A549 (cell line): Measurements from ENCODE around the gene DNAJB4. TPM values are rescaled to one million over a fixed set of nuclear protein-coding genes. Genes with fewer than 3 reads are reported as not detected.
A peak's percentile ranks its signal among the peaks of the same experiment; 100 is the strongest.

Experiments used
- ATAC-seq, 2 experiments: fragments of 200-7000 bp in 1 of 2; fragments of >200 bp in 1 of 2; cut with Nextera tagmentation in 1 of 2; cut with Tn5 transposase in 1 of 2; 3 replicates each; pipeline versions ENCODE4 v1.8.0 to v1.9.1; 2018 to 2020; ENCODE audit warnings: mild to moderate bottlenecking in 1 of 2, moderate library complexity in 1 of 2
- CTCF ChIA-PET: fragments of 300-600 bp; sonication (Branson Sonifier 250); formaldehyde crosslinking; extraction: SDS; loops from one replicate; lab custom pipeline; 2021; ENCODE audit warnings: antibody characterized with exemption, inconsistent platforms; lab: Yijun Ruan, JAX
- POLR2A ChIA-PET: fragments of 350-600 bp; formaldehyde crosslinking; extraction: SDS; loops from one replicate; lab custom pipeline; 2021; ENCODE audit warnings: antibody characterized with exemption, inconsistent platforms; lab: Yijun Ruan, JAX
- DNase-seq, 2 experiments: peaks; one replicate each; pipeline versions ENCODE4 v3.0.0 to v3.0.0-alpha.2; 2011 to 2016; ENCODE audit warnings: low read depth in 1 of 2, low spot score in 1 of 2
- FAIRE-seq: peaks from 2 replicates; lab custom pipeline; 2011; peaks lifted over from hg19 to GRCh38; lab: Jason Lieb, UNC
- H3K27ac ChIP-seq, 2 experiments: fragments of >200 bp; sonication (Bioruptor Twin); formaldehyde crosslinking; 3 replicates each; pipeline ENCODE4 v1.5.1; 2016 to 2017
- H3K4me1 ChIP-seq: fragments of >200 bp; sonication (Bioruptor Twin); formaldehyde crosslinking; 3 replicates; pipeline ENCODE4 v1.6.1; 2016
- H3K4me2 ChIP-seq: fragments of >200 bp; sonication (Bioruptor Twin); formaldehyde crosslinking; 3 replicates; pipeline ENCODE4 v1.6.1; 2016
- H3K4me3 ChIP-seq: fragments of >200 bp; sonication (Bioruptor Twin); formaldehyde crosslinking; 3 replicates; pipeline ENCODE4 v1.5.1; 2016
- H3K9me3 ChIP-seq: fragments of >200 bp; sonication (Bioruptor Twin); formaldehyde crosslinking; 3 replicates; pipeline ENCODE4 v1.6.1; 2016
- BHLHE40 ChIP-seq: IDR thresholded peaks from 2 replicates; pipeline ENCODE4 v1.6.1; 2012; ENCODE audit warnings: low read depth, low read length, inconsistent platforms
- CBX8 ChIP-seq: fragments of 200-600 bp; sonication (generic); IDR thresholded peaks from 2 replicates; pipeline ENCODE4 v1.6.1; 2016
- CEBPB ChIP-seq, 2 experiments: fragments of >200 bp in 1 of 2; sonication (Bioruptor Twin) in 1 of 2; formaldehyde crosslinking in 1 of 2; IDR thresholded peaks; 2 replicates each; pipeline ENCODE4 v1.6.1; 2012 to 2016
- CHD2 ChIP-seq: fragments of 150-350 bp; IDR thresholded peaks from 2 replicates; pipeline ENCODE4 v1.6.1; 2014; ENCODE audit warnings: low read length; ENCODE audit not compliant: partially characterized antibody
- E2F6 ChIP-seq: IDR thresholded peaks from 2 replicates; pipeline ENCODE4 v1.6.1; 2012; ENCODE audit warnings: low read depth, borderline replicate concordance
- EHMT2 ChIP-seq: fragments of 200-600 bp; sonication (generic); IDR thresholded peaks from 2 replicates; pipeline ENCODE4 v1.6.1; 2016; ENCODE audit warnings: antibody characterized with exemption, low read depth, mild to moderate bottlenecking, moderate library complexity
- FOXS1 ChIP-seq: fragments of 250-450 bp; sonication (Bioruptor Pico); IDR thresholded peaks from 2 replicates; pipeline ENCODE4 v1.5.0; 2020; ENCODE audit warnings: mild to moderate bottlenecking, moderate library complexity
- HES2 ChIP-seq: fragments of >200 bp; sonication (Bioruptor Twin); formaldehyde crosslinking; IDR thresholded peaks from 2 replicates; pipeline ENCODE4 v1.6.1; 2016
- HEYL ChIP-seq: fragments of 250-450 bp; sonication (Bioruptor Pico); IDR thresholded peaks from 2 replicates; pipeline ENCODE4 v1.8.0; 2021; ENCODE audit warnings: mild to moderate bottlenecking, moderate library complexity
- HOXA7 ChIP-seq: fragments of 250-450 bp; sonication (Bioruptor Pico); IDR thresholded peaks from 2 replicates; pipeline ENCODE4 v1.5.0; 2020; ENCODE audit warnings: mild to moderate bottlenecking, moderate library complexity
- HOXB5 ChIP-seq: fragments of 250-450 bp; sonication (Bioruptor Pico); IDR thresholded peaks from 2 replicates; pipeline ENCODE4 v1.5.0; 2020; ENCODE audit warnings: mild to moderate bottlenecking, moderate library complexity
- JUN ChIP-seq, 2 experiments: fragments of >200 bp; sonication (Bioruptor Twin); formaldehyde crosslinking; IDR thresholded peaks; 2 replicates in 1 of 2; 3 replicates in 1 of 2; pipeline ENCODE4 v1.6.1; 2016 to 2017
- KDM1A ChIP-seq: fragments of 200-600 bp; sonication (generic); IDR thresholded peaks from 2 replicates; pipeline ENCODE4 v1.6.1; 2016; ENCODE audit warnings: low read depth, mild to moderate bottlenecking
- MAFK ChIP-seq: fragments of 450-650 bp; IDR thresholded peaks from 2 replicates; pipeline ENCODE4 v1.6.1; 2014; ENCODE audit not compliant: partially characterized antibody
- NFE2L2 ChIP-seq: fragments of 150-350 bp; conservative IDR thresholded peaks from 2 replicates; pipeline ENCODE4 v1.6.1; 2014; ENCODE audit warnings: low read length
- NR3C1 ChIP-seq: fragments of >200 bp; sonication (Bioruptor Twin); formaldehyde crosslinking; IDR thresholded peaks from 3 replicates; pipeline ENCODE4 v1.6.1; 2017
- RARB ChIP-seq: fragments of 250-450 bp; sonication (Bioruptor Pico); IDR thresholded peaks from 2 replicates; pipeline ENCODE4 v1.8.0; 2021; ENCODE audit warnings: mild to moderate bottlenecking, moderate library complexity
- RFX5 ChIP-seq: fragments of 450-650 bp; IDR thresholded peaks from 2 replicates; pipeline ENCODE4 v1.7.1; 2014; ENCODE audit warnings: antibody characterized with exemption, mild to moderate bottlenecking, moderate library complexity
- RNF2 ChIP-seq: fragments of 200-600 bp; sonication (generic); IDR thresholded peaks from 2 replicates; pipeline ENCODE4 v1.6.1; 2016; ENCODE audit warnings: low read depth, mild to moderate bottlenecking, antibody characterized with exemption, moderate library complexity, borderline replicate concordance
- SREBF2 ChIP-seq: fragments of 450-650 bp; IDR thresholded peaks from 2 replicates; pipeline ENCODE4 v1.6.1; 2014; ENCODE audit warnings: mild to moderate bottlenecking, moderate library complexity
- TP53 ChIP-seq: fragments of 250-450 bp; sonication (Bioruptor Pico); IDR thresholded peaks from 2 replicates; pipeline ENCODE4 v1.5.0; 2021; ENCODE audit warnings: mild to moderate bottlenecking, moderate library complexity
- USF2 ChIP-seq: fragments of 450-650 bp; IDR thresholded peaks from 2 replicates; pipeline ENCODE4 v1.6.1; 2014; ENCODE audit warnings: antibody characterized with exemption
- WGBS: methylation state at CpG from one replicate; pipeline ENCODE4 v1.1.6; 2017; ENCODE audit errors: missing lambda C conversion rate; 5-methylcytosine and 5-hydroxymethylcytosine counted together
- polyA plus RNA-seq, 4 experiments: library from polyadenylated mRNA; depleted of rRNA in 3 of 4; stranded (reverse); fragments of >200 nt; fragmentation: RNase III in 1 of 4; extraction: RNeasy Plus Mini Kit Qiagen cat#74134 plus additional on column Dnase treatment in 1 of 4; gene quantifications; 2 replicates in 3 of 4; 3 replicates in 1 of 4; pipeline ENCODE4 v1.2.3, GENCODE V29; 2011 to 2017
- TF ChIP-seq, protein P1 (sequence below): fragments of 250-450 bp; sonication (Bioruptor Pico); IDR thresholded peaks from 2 replicates; pipeline ENCODE4 v1.5.0; 2020; ENCODE audit warnings: low read depth, mild to moderate bottlenecking, moderate library complexity
- TF ChIP-seq, protein P2 (sequence below): fragments of 150-350 bp; IDR thresholded peaks from 2 replicates; pipeline ENCODE4 v1.6.1; 2014; ENCODE audit warnings: low read depth, mild to moderate bottlenecking, low read length
- TF ChIP-seq, protein P3 (sequence below): fragments of 200-600 bp; sonication (generic); IDR thresholded peaks from 2 replicates; pipeline ENCODE4 v1.6.1; 2016; ENCODE audit warnings: antibody characterized with exemption, mild to moderate bottlenecking, moderate library complexity

The DNAJB4 gene
- polyA plus RNA-seq, 2 of the 4 experiments (the other 2 are of a cell fraction): 30.0 to 48.8 TPM

GRCh38 chr1:78033797-78034172 is 29.0 kb downstream of the DNAJB4 start:
- POLR2A ChIA-PET: interaction anchor here (1.5 kb wide), 1 partner anchor 29 kb away, joined by 3 read pairs; the partner anchor contains the start of gene DNAJB4
- Histone ChIP-seq H3K4me2 (no peak overlapping the region), H3K4me3 (no peak overlapping the region), H3K9me3 (no peaks in the 10 kb centered on the region), H3K4me1 (peaks cover 10% of the 10 kb centered on the region; the same call in 1 of the 3 replicates), H3K27ac (no peak overlapping the region)
- no peak for DNase-seq
- TF ChIP-seq E2F6: no peak
- no peak for TF ChIP-seq RARB (CRISPR knock-in tag)
- no peak for TF ChIP-seq NFE2L2
- no peak for TF ChIP-seq EHMT2
- no peak for TF ChIP-seq HOXB5 (CRISPR knock-in tag)
- TF ChIP-seq KDM1A: no peak
- TF ChIP-seq, protein P1, sequence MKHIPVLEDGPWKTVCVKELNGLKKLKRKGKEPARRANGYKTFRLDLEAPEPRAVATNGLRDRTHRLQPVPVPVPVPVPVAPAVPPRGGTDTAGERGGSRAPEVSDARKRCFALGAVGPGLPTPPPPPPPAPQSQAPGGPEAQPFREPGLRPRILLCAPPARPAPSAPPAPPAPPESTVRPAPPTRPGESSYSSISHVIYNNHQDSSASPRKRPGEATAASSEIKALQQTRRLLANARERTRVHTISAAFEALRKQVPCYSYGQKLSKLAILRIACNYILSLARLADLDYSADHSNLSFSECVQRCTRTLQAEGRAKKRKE (CRISPR knock-in tag): no peak
- no peak for TF ChIP-seq RFX5
- no peak for FAIRE-seq
- ATAC-seq: no peak
- CTCF ChIA-PET: no interaction called here
- WGBS: 69% methylated on average over 3 of the region's 3 CpGs

GRCh38 chr1:78035121-78035520 is 30.4 kb downstream of the DNAJB4 start:
- Histone ChIP-seq H3K9me3 (no peaks in the 10 kb centered on the region), H3K4me3 (no peak overlapping the region), H3K4me2 (no peak overlapping the region), H3K4me1 (peaks cover 11% of the 10 kb centered on the region; the same call in 1 of the 3 replicates), H3K27ac (no peak overlapping the region)
- TF ChIP-seq CEBPB (IDR thresholded peaks at IDR 0.05) (0 out of 4 replicates have a peak, but pooled peaks of 1 of the 2 experiments have one; percentile 22), HES2 (no peak)
- CTCF ChIA-PET: no interaction called here
- DNase-seq (no peak), ATAC-seq (no peak), FAIRE-seq (no peak)
- POLR2A ChIA-PET: no interaction called here
- WGBS: 81% methylated on average over 2 of the region's 2 CpGs

GRCh38 chr1:78036450-78036849 is 31.7 kb downstream of the DNAJB4 start:
- ATAC-seq: no peak
- TF ChIP-seq HEYL (CRISPR knock-in tag) (no peak), HOXA7 (CRISPR knock-in tag) (no peak), MAFK (no peak), JUN (IDR thresholded peaks at IDR 0.05) (no peak), E2F6 (no peak), TP53 (CRISPR knock-in tag) (no peak), USF2 (no peak), SREBF2 (no peak), RNF2 (no peak), NR3C1 (no peak), BHLHE40 (no peak), CHD2 (no peak), CBX8 (no peak), RARB (CRISPR knock-in tag) (no peak), FOXS1 (CRISPR knock-in tag) (no peak)
- TF ChIP-seq, protein P2, sequence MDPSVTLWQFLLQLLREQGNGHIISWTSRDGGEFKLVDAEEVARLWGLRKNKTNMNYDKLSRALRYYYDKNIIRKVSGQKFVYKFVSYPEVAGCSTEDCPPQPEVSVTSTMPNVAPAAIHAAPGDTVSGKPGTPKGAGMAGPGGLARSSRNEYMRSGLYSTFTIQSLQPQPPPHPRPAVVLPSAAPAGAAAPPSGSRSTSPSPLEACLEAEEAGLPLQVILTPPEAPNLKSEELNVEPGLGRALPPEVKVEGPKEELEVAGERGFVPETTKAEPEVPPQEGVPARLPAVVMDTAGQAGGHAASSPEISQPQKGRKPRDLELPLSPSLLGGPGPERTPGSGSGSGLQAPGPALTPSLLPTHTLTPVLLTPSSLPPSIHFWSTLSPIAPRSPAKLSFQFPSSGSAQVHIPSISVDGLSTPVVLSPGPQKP: no peak
- TF ChIP-seq, protein P3, sequence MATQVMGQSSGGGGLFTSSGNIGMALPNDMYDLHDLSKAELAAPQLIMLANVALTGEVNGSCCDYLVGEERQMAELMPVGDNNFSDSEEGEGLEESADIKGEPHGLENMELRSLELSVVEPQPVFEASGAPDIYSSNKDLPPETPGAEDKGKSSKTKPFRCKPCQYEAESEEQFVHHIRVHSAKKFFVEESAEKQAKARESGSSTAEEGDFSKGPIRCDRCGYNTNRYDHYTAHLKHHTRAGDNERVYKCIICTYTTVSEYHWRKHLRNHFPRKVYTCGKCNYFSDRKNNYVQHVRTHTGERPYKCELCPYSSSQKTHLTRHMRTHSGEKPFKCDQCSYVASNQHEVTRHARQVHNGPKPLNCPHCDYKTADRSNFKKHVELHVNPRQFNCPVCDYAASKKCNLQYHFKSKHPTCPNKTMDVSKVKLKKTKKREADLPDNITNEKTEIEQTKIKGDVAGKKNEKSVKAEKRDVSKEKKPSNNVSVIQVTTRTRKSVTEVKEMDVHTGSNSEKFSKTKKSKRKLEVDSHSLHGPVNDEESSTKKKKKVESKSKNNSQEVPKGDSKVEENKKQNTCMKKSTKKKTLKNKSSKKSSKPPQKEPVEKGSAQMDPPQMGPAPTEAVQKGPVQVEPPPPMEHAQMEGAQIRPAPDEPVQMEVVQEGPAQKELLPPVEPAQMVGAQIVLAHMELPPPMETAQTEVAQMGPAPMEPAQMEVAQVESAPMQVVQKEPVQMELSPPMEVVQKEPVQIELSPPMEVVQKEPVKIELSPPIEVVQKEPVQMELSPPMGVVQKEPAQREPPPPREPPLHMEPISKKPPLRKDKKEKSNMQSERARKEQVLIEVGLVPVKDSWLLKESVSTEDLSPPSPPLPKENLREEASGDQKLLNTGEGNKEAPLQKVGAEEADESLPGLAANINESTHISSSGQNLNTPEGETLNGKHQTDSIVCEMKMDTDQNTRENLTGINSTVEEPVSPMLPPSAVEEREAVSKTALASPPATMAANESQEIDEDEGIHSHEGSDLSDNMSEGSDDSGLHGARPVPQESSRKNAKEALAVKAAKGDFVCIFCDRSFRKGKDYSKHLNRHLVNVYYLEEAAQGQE: no peak
- TF ChIP-seq, all 56 proteins: peak for 0
- no peak overlapping the region for H3K27ac ChIP-seq
- no peak for DNase-seq
- peaks cover 11% of the 10 kb centered on the region; the same call in 1 of the 3 replicates for H3K4me1 ChIP-seq
- H3K4me3 ChIP-seq: no peak overlapping the region
- no peaks in the 10 kb centered on the region for H3K9me3 ChIP-seq
- no peak overlapping the region for H3K4me2 ChIP-seq
- ChIA-PET POLR2A (no interaction called here), CTCF (interaction anchor here (1.5 kb wide), 1 partner anchor 78 kb away, joined by 4 read pairs; no protein-coding TSS in a partner anchor)
- FAIRE-seq: no peak
- 73% methylated on average over 5 of the region's 5 CpGs for WGBS
